Activated CD4-positive, alpha-beta T cell treated with anti-CD3 and anti-CD28 coated beads, Interleukin-2, amount 10 ng/mL, durations not matched to agents 24 days and 14 days (primary cell): Measurements from ENCODE around the gene BPIFB6. TPM values are rescaled to one million over a fixed set of nuclear protein-coding genes. Genes with fewer than 3 reads are reported as not detected.

Source experiments
- DNase-seq: peaks from one replicate; pipeline ENCODE4 v3.0.0; 2022
- H3K27ac Mint-ChIP-seq: one replicate; pipeline ENCODE4 v1.8.0; 2022; ENCODE audit warnings: mild to moderate bottlenecking, mixed read lengths
- H3K27me3 Mint-ChIP-seq: one replicate; pipeline ENCODE4 v1.8.0; 2022; ENCODE audit warnings: mixed read lengths
- H3K36me3 Mint-ChIP-seq: one replicate; pipeline ENCODE4 v1.8.0; 2022; ENCODE audit warnings: low read depth, mild to moderate bottlenecking, mixed read lengths
- H3K4me1 Mint-ChIP-seq: one replicate; pipeline ENCODE4 v1.8.0; 2021; ENCODE audit warnings: mixed read lengths
- H3K4me3 Mint-ChIP-seq: one replicate; pipeline ENCODE4 v1.8.0; 2022; ENCODE audit warnings: mild to moderate bottlenecking, moderate library complexity, mixed read lengths
- H3K9me3 Mint-ChIP-seq: one replicate; pipeline ENCODE4 v1.8.0; 2021; ENCODE audit warnings: mixed read lengths
- intact Hi-C: fragments of 100-400 bp; cut with micrococcal nuclease; formaldehyde crosslinking; loops from one replicate; pipeline ENCODE4 v1.15.1; 2023
- total RNA-seq: library from RNA; stranded (reverse); gene quantifications from 2 replicates; pipeline ENCODE4 v1.2.3, GENCODE V29; 2022

BPIFB6 gene
- total RNA-seq, 1 donor from 2014 or later: not detected

DNA sequence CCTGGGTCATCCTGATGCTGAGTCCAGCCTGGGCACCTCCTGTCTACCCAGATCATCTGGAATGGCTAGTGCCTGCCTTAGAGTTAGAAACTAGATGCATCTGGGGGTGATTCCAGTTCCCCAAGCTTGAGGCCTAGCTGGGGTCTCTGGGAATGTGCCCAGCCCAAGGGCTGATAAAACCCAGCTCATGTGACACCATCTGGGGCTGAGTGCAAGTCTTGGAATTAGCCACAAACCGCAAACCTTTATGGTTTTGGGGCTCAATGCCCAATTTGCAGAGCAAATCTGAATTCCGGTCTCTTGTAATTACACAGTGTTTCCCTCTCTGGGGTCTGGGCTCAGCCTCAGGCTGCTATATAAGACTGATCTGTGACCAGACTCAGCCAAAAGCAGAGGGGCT is 47.8 kb downstream of the BPIFB6 start, which contains the start of gene BPIFB4:
BPIFB4 (plus strand) TSS at position 385 of the 400 bp plus-strand sequence. CDS start 1,884 bp downstream, outside the sequence.
- H3K9me3 Mint-ChIP-seq: no peaks in the 10 kb centered on the region
- no peak within 1 kb of the TSS for H3K4me3 Mint-ChIP-seq
- no peak for DNase-seq
- H3K4me1 Mint-ChIP-seq: no peaks in the 10 kb centered on the region
- intact Hi-C loops: no loop called here
- no peaks in the 10 kb centered on the region for H3K36me3 Mint-ChIP-seq
- peaks cover 6% of the 10 kb centered on the region for H3K27me3 Mint-ChIP-seq
- no peak within 1 kb of the TSS for H3K27ac Mint-ChIP-seq

DNA sequence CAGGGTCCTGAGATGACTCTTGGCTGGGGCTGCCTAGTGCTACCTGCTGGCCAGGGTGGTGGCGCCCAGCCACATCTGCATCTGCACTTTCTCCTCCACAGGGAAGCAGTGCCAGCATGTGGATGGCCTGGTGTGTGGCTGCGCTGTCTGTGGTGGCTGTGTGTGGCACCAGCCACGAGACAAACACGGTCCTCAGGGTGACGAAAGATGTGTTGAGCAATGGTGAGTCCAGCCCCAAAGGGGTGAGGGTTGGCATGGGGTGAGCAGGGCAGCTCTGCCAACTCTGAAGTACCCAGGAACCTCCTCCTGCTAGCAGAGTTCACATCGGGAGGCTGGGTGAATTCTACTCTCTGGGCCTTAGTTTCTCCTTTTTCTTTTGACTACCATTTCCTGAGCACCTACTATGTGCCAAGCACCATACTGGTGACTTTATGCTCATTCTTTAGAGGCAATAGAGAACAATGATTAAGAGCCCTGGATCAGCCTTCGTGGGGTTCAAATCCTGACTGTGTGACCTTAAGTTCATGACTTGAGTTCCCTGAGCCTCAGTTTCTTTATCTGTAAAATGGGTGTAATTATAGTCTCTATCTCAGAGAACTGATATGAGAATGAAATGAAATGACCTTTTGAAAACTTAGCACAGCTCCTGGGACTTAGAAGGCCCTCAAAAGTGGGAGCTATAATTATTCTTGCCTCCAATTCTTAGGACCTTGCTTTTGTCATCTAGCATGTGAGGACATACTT is 50.1 kb downstream of the BPIFB6 start:
- H3K9me3 Mint-ChIP-seq: no peaks in the 10 kb centered on the region
- H3K27me3 Mint-ChIP-seq: peaks cover 6% of the 10 kb centered on the region

DNA sequence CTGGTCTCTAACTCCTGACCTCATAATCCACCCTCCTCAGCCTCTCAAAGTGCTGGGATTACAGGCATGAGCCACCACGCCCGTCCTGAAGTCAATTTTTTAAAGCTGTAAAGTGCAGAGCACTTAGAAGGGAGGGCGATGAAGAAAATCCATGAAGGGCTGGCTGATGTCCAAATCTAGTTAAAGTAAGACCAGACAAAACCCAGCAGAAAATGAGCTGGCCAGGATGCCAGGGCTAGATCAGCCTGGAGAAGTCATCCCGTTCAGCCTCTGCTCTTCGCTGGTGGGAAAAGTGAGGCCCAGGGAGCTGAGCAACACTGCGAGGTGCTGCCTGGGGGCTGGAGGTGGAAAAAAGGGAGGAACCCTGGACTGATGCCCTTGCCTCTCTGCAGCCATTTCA is 51.1 kb downstream of the BPIFB6 start:
- H3K9me3 Mint-ChIP-seq: no peaks in the 10 kb centered on the region
- DNase-seq: no peak
- H3K36me3 Mint-ChIP-seq: no peaks in the 10 kb centered on the region
- no peak overlapping the region for H3K4me3 Mint-ChIP-seq
- H3K27me3 Mint-ChIP-seq: peaks cover 6% of the 10 kb centered on the region
- H3K27ac Mint-ChIP-seq: no peak overlapping the region
- intact Hi-C loops: no loop called here
- no peaks in the 10 kb centered on the region for H3K4me1 Mint-ChIP-seq

More for the DNA sequence above, 50.1 kb downstream of the BPIFB6 start:
- Mint-ChIP-seq H3K36me3 (no peaks in the 10 kb centered on the region), H3K4me1 (no peaks in the 10 kb centered on the region), H3K4me3 (no peak overlapping the region), H3K27ac (no peak overlapping the region)
- intact Hi-C loops: no loop called here
- DNase-seq: no peak

DNA sequence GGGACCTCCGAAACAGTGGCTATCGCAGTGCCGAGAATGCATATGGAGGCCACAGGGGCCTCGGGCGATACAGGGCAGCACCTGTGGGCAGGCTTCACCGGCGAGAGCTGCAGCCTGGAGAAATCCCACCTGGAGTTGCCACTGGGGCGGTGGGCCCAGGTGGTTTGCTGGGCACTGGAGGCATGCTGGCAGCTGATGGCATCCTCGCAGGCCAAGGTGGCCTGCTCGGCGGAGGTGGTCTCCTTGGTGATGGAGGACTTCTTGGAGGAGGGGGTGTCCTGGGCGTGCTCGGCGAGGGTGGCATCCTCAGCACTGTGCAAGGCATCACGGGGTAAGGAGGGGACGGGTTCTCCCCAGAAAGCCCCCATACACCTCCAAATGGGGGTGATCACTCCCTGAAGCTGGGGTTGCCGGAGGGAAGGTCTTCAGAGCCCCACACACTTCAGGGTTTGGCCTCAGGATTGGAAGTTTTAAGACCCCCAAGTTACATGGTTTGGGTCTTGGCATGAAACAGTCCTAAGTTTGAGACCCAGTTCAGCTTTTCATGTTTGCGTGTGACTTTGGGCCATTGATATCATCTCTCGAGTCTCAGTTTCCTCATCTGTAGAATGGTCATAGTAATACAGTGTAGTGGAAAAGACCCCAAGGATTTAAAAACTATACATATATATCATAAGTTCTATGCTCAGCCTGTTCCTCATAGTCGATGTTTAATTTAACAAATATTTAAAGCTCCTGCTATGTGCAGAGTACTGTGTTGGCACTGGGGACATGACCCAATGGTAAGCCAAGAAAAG is 52.3 kb downstream of the BPIFB6 start:
- DNase-seq: no peak
- H3K4me3 Mint-ChIP-seq: no peak overlapping the region
- H3K9me3 Mint-ChIP-seq: no peaks in the 10 kb centered on the region
- peaks cover 8% of the 10 kb centered on the region for H3K27me3 Mint-ChIP-seq
- no peak overlapping the region for H3K27ac Mint-ChIP-seq
- intact Hi-C loops: no loop called here
- H3K4me1 Mint-ChIP-seq: no peaks in the 10 kb centered on the region
- H3K36me3 Mint-ChIP-seq: no peaks in the 10 kb centered on the region

DNA sequence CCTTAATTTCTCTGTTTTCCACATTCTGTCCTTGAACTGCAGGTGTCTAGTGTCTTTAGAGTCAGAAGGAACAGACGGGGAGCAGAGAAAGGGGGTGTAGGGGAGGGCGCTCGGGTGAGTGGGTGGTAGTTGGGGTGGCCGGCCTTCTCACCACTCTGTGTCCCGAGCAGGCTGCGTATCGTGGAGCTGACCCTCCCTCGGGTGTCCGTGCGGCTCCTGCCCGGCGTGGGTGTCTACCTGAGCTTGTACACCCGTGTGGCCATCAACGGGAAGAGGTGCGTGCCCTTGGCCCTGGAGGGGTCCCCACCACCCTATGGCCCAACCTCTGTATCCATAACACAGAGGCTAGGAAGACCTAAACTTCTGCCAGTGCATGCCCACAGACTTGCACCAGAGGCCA is 53.3 kb downstream of the BPIFB6 start:
- peaks cover 8% of the 10 kb centered on the region for H3K27me3 Mint-ChIP-seq
- H3K4me3 Mint-ChIP-seq: no peak overlapping the region
- no peaks in the 10 kb centered on the region for H3K36me3 Mint-ChIP-seq
- no peaks in the 10 kb centered on the region for H3K9me3 Mint-ChIP-seq
- DNase-seq: no peak
- H3K4me1 Mint-ChIP-seq: no peaks in the 10 kb centered on the region
- intact Hi-C loops: no loop called here
- no peak overlapping the region for H3K27ac Mint-ChIP-seq

DNA sequence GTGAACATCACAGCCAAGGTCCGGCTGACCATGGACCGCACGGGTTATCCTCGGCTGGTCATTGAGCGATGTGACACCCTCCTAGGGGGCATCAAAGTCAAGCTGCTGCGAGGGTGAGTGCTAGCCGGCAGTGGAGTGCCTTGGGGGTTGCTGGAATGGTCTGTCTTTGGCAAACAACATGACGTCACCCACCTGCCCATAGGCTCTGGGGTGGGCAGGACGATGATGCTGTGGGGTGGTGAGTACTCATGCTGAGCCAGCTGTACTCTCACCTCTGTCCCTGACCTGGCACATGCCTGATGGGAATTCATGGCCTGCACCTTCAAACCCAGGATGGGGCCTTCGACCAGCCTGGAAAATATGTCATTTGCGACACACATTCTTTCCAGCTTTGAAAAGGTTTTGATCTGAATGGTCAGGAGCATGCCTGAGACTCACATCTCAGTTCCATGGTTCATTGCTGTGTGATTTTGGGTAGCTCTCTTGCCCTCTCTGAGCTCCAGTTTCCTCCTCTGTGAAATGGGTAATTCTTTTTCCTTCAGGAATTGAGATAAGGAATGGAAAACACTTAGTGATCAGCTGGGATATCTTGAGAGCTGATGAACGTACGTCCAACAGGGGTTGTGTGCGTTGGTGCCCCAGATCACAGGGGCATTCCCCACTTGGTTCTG is 54.7 kb downstream of the BPIFB6 start:
- Mint-ChIP-seq H3K27ac (no peak overlapping the region), H3K4me3 (no peak overlapping the region), H3K27me3 (peaks cover 2% of the 10 kb centered on the region), H3K36me3 (no peaks in the 10 kb centered on the region), H3K4me1 (no peaks in the 10 kb centered on the region), H3K9me3 (no peaks in the 10 kb centered on the region)
- DNase-seq: no peak
- intact Hi-C loops: no loop called here

DNA sequence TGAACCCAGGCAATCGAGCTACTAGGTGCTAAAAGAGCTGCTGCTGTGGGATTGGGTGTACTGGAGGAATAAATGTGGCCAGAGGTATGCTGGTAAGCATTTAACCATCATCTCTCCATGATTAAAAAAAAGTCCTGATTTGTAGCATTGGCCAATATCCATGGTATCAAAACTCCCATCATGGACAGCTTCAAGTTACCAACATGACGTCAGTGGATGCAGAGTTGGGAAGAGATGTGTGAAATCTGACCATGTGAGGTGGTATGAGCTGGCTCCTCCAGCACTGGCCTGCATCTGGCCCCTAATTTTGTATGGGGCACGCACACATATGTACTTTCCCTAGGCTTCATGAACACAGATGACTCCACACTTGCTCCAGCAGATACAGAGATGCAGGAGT is 59.7 kb downstream of the BPIFB6 start:
- DNase-seq: no peak
- intact Hi-C loops: no loop called here
- H3K36me3 Mint-ChIP-seq: no peaks in the 10 kb centered on the region
- peaks cover 2% of the 10 kb centered on the region for H3K27me3 Mint-ChIP-seq
- no peak overlapping the region for H3K4me3 Mint-ChIP-seq
- no peak overlapping the region for H3K27ac Mint-ChIP-seq
- no peaks in the 10 kb centered on the region for H3K4me1 Mint-ChIP-seq
- peaks cover 4% of the 10 kb centered on the region for H3K9me3 Mint-ChIP-seq

DNA sequence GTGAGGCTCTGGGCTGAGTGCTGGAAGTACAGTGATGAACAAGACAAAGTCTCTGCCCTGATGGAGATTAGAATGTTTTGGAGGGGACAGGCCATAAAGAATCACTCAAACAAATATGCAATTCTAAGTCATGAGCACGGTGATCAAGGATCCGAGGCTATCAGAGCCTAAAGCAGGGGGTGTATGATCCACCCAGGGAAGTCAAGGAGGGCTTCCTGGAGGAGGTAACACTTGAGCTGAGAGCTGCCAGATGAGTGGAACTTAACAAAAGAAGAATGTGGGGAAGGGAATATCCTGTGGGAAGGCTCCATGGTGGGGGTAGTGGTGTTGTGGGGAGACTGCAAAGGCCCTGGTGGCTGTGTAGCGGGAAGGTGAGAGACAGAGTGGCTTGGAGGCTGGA is 60.2 kb downstream of the BPIFB6 start:
- peaks cover 4% of the 10 kb centered on the region for H3K9me3 Mint-ChIP-seq
- no peak for DNase-seq
- H3K27me3 Mint-ChIP-seq: peaks cover 2% of the 10 kb centered on the region
- no peak overlapping the region for H3K4me3 Mint-ChIP-seq
- no peaks in the 10 kb centered on the region for H3K36me3 Mint-ChIP-seq
- H3K4me1 Mint-ChIP-seq: no peaks in the 10 kb centered on the region
- intact Hi-C loops: no loop called here
- no peak overlapping the region for H3K27ac Mint-ChIP-seq

DNA sequence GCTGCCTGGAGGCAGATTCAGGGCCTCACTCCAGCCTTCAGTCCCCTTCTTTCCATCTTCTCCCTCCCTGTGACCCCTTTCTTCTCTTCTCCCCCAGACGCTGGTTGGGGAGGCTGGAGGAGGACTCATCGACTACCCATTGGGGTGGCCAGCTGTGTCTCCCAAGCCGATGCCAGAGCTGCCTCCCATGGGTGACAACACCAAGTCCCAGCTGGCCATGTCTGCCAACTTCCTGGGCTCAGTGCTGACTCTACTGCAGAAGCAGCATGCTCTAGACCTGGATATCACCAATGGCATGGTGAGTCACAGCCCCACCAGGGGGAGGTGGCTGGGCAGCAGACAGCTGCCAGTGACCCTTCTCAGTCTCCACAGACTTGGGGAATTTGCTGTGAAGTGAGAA is 60.9 kb downstream of the BPIFB6 start:
- Mint-ChIP-seq H3K9me3 (peaks cover 4% of the 10 kb centered on the region), H3K27me3 (peaks cover 2% of the 10 kb centered on the region), H3K4me1 (no peaks in the 10 kb centered on the region), H3K36me3 (no peaks in the 10 kb centered on the region), H3K27ac (no peak overlapping the region), H3K4me3 (no peak overlapping the region)
- no peak for DNase-seq
- intact Hi-C loops: no loop called here

DNA sequence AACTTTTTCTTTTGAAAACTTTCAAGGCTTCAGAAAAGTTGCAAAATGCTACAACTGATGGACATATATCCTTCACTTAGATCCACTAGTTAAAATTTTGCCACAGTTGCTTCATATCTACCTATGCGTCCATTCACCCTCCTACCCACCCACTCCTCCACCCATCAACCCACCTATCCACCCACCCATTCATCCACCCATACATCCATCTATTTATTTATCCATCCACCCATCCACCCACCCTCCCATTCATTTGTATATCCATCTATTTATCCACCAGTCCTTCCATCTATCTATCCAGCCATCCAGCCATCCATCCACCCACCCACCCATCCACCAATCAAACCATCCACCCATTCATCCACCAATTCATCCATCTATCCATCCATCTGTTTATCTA is 61.6 kb downstream of the BPIFB6 start:
- Mint-ChIP-seq H3K4me3 (no peak overlapping the region), H3K36me3 (no peaks in the 10 kb centered on the region), H3K27ac (no peak overlapping the region), H3K27me3 (peaks cover 2% of the 10 kb centered on the region), H3K4me1 (no peaks in the 10 kb centered on the region), H3K9me3 (peaks cover 4% of the 10 kb centered on the region)
- no peak for DNase-seq
- intact Hi-C loops: no loop called here

DNA sequence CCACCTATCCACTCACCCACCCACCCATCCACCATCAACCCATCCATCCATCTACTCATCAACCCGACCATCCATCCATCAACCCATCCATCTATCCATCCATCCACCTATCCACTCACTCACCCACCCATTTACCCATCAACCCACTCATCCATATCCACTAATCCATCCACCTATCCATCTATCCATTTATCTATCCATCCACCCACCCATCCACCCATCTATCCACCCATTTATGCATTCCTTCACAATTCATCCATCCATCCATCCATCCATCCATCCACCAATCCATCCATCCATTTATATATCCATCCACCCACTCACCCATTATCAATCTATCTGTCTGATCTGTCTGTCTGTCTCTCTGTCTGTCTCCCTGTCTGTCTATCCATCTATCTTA is 62.1 kb downstream of the BPIFB6 start:
- Mint-ChIP-seq H3K27me3 (no peaks in the 10 kb centered on the region), H3K36me3 (no peaks in the 10 kb centered on the region), H3K9me3 (peaks cover 4% of the 10 kb centered on the region), H3K27ac (no peak overlapping the region), H3K4me1 (no peaks in the 10 kb centered on the region), H3K4me3 (no peak overlapping the region)
- intact Hi-C loops: no loop called here
- no peak for DNase-seq
